HepG2 (cell line): Measurements from ENCODE around the gene UQCR11. TPM values are rescaled to one million over a fixed set of nuclear protein-coding genes. Genes with fewer than 3 reads are reported as not detected.

ENCODE experiments used
- ATAC-seq: fragments of 200-7000 bp; cut with Tn5 transposase; 3 replicates; pipeline ENCODE4 v1.9.1; 2020; ENCODE audit warnings: mild to moderate bottlenecking, moderate library complexity
- BruUV-seq: library from RNA; stranded (reverse); fragments of 400-500 nt; replicated peaks from 2 replicates; lab custom pipeline; 2021; lab: Mats Ljungman, UMichigan
- CTCF ChIA-PET: fragments of 300-600 bp; formaldehyde crosslinking; extraction: SDS; loops from one replicate; lab custom pipeline; 2021; ENCODE audit warnings: low total read pairs, inconsistent platforms, low intra/inter-chr PET ratio; lab: Yijun Ruan, JAX
- POLR2A ChIA-PET: fragments of 350-600 bp; sonication (Branson Sonifier 250); formaldehyde crosslinking; loops from one replicate; lab custom pipeline; 2020; ENCODE audit warnings: antibody characterized with exemption, inconsistent platforms; lab: Yijun Ruan, JAX
- DNase-seq: peaks from one replicate; pipeline ENCODE4 v3.0.0-alpha.2; 2015; ENCODE audit warnings: low spot score
- FAIRE-seq: peaks from 3 replicates; lab custom pipeline; 2011; peaks lifted over from hg19 to GRCh38; lab: Jason Lieb, UNC
- H2AFZ ChIP-seq: one replicate; pipeline ENCODE4 v1.6.1; 2011; ENCODE audit warnings: low read length, inconsistent platforms
- H3K27ac ChIP-seq: fragments of 300-600 bp; 3 replicates; pipeline ENCODE4 v1.8.0; 2011; ENCODE audit warnings: mixed run types, mild to moderate bottlenecking, mixed read lengths, low read length, inconsistent platforms; ENCODE audit not compliant: insufficient read depth; ENCODE audit errors: extremely low read length
- H3K27me3 ChIP-seq, 2 experiments: fragments of 200-600 bp in 1 of 2; 2 replicates in 1 of 2; 3 replicates in 1 of 2; pipeline versions ENCODE4 v1.6.0 to v1.8.0; 2011; ENCODE audit warnings: low read length in 2 of 2, mild to moderate bottlenecking in 2 of 2, moderate library complexity in 2 of 2, inconsistent platforms in 1 of 2; ENCODE audit not compliant: insufficient read depth in 2 of 2, control insufficient read depth in 1 of 2
- H3K36me3 ChIP-seq, 2 experiments: fragments of 200-600 bp in 1 of 2; replicated peaks in 1 of 2; 2 replicates in 1 of 2; 3 replicates in 1 of 2; pipeline versions ENCODE4 v1.5.1 to v1.8.0; 2011; ENCODE audit warnings: low read length in 2 of 2, inconsistent platforms in 1 of 2; ENCODE audit not compliant: insufficient read depth in 2 of 2, control insufficient read depth in 1 of 2
- H3K4me1 ChIP-seq: 2 replicates; pipeline ENCODE4 v1.5.1; 2012; ENCODE audit warnings: low read length, inconsistent platforms; ENCODE audit not compliant: insufficient read depth
- H3K4me2 ChIP-seq: 2 replicates; pipeline ENCODE4 v1.6.0; 2011; ENCODE audit warnings: low read depth, low read length, inconsistent platforms
- H3K4me3 ChIP-seq, 3 experiments: fragments of 200-600 bp in 1 of 3; sonication (generic), shearing (Covaris generic) in 1 of 3; replicated peaks in 1 of 3; 2 replicates each; pipeline ENCODE4 v1.5.1; 2011 to 2016; ENCODE audit warnings: low read length in 3 of 3, inconsistent platforms in 2 of 3, low read depth in 2 of 3, mild to moderate bottlenecking in 2 of 3, control low read depth in 1 of 3, mixed read lengths in 1 of 3; ENCODE audit not compliant: insufficient read depth in 1 of 3
- H3K79me2 ChIP-seq: one replicate; pipeline ENCODE4 v1.6.1; 2011; ENCODE audit warnings: low read length, inconsistent platforms; ENCODE audit not compliant: insufficient read depth
- H3K9ac ChIP-seq: 2 replicates; pipeline ENCODE4 v1.6.0; 2011; ENCODE audit warnings: mild to moderate bottlenecking, low read depth, low read length, inconsistent platforms; ENCODE audit not compliant: insufficient read depth
- H3K9me3 ChIP-seq: 2 replicates; pipeline ENCODE4 v1.5.1; 2012; ENCODE audit warnings: mild to moderate bottlenecking, low read length
- H4K20me1 ChIP-seq: 2 replicates; pipeline ENCODE4 v1.6.0; 2011; ENCODE audit warnings: inconsistent platforms, mild to moderate bottlenecking, low read length, moderate library complexity; ENCODE audit not compliant: insufficient read depth
- DZIP1 ChIP-seq: sonication (generic); formaldehyde crosslinking; IDR thresholded peaks from 2 replicates; pipeline ENCODE4 v1.5.0; 2020; ENCODE audit warnings: mild to moderate bottlenecking, missing genetic modification reagents
- MED13 ChIP-seq: sonication (generic); formaldehyde crosslinking; IDR thresholded peaks from 2 replicates; pipeline ENCODE4 v1.5.0; 2020; ENCODE audit warnings: missing genetic modification reagents
- SNAPC4 ChIP-seq: sonication (generic); formaldehyde crosslinking; IDR thresholded peaks from 2 replicates; pipeline ENCODE4 v1.4.0; 2020; ENCODE audit warnings: mild to moderate bottlenecking, missing genetic modification reagents
- ZBTB21 ChIP-seq: sonication (generic); formaldehyde crosslinking; IDR thresholded peaks from 2 replicates; pipeline ENCODE4 v1.4.0; 2020; ENCODE audit warnings: missing genetic modification reagents
- ZNF780A ChIP-seq: sonication (generic); formaldehyde crosslinking; IDR thresholded peaks from 2 replicates; pipeline ENCODE4 v1.8.0; 2022; ENCODE audit warnings: mild to moderate bottlenecking, missing genetic modification reagents, moderate library complexity
- WGBS: methylation state at CpG from one replicate; pipeline ENCODE4 v1.1.6; 2017; ENCODE audit warnings: low lambda C conversion rate; 5-methylcytosine and 5-hydroxymethylcytosine counted together
- in situ Hi-C: cut with HindIII; loops from 2 replicates; pipeline ENCODE4 v1.10.0; 2017; ENCODE audit warnings: low pct_unique_long_range_greater_than_20kb; ENCODE audit not compliant: extremely low pct_ligation_motif_present
- intact Hi-C: fragments of 100-400 bp; cut with micrococcal nuclease; formaldehyde crosslinking; loops from one replicate; pipeline ENCODE4 v1.10.0; 2022; ENCODE audit not compliant: unreplicated experiment
- polyA plus RNA-seq, 8 experiments: library from polyadenylated mRNA; depleted of rRNA in 3 of 8; stranded (reverse) in 7 of 8; unstranded in 1 of 8; fragments of >200 nt; fragmentation: Illumina TruSeq in 4 of 8; extraction: Trizol in 4 of 8; gene quantifications; 2 replicates each; pipeline versions ENCODE4 v1.2.1 to v1.2.3, GENCODE V29; 2011 to 2016; ENCODE audit warnings: low read depth in 4 of 8, missing spikeins in 1 of 8, mixed read lengths in 1 of 8; ENCODE audit not compliant: insufficient read depth in 1 of 8
- total RNA-seq, 5 experiments: library from RNA; depleted of rRNA; stranded (reverse); fragments of >200 nt; fragmentation: Illumina TruSeq; extraction: Trizol; gene quantifications; 2 replicates each; pipeline ENCODE4 v1.2.3, GENCODE V29; 2016; ENCODE audit warnings: low read depth in 1 of 5

Gene UQCR11
- total and polyA plus RNA-seq, 2 of the 13 experiments (the other 11 are each of a cell fraction or from before 2014, with no cell fraction given) = 125 to 214 TPM

- TF ChIP-seq DZIP1 (CRISPR knock-in tag) = peak; percentile 61; the same call in 1 of the 2 replicates
Observed at GRCh38 chr19:1568320-1569019, 36.8 kb downstream of the UQCR11 start, which contains the start of gene MEX3D (continued).

- TF ChIP-seq ZBTB21 (CRISPR knock-in tag) (no peak), ZNF780A (CRISPR knock-in tag) (no peak), SNAPC4 (CRISPR knock-in tag) (no peak), MED13 (no peak)
- Histone ChIP-seq H3K4me3 (peak overlapping the region in 2 of 3 experiments; percentile 75 to 81; a peak in 3 of 6 replicates), H3K4me1 (peaks cover 16% of the 10 kb centered on the region), H3K4me2 (no peak overlapping the region), H4K20me1 (0 out of 2 replicates have a peak, but pooled peaks cover 6% of the 10 kb centered on the region), H3K27me3 (peaks cover 0 to 8% of the 10 kb centered on the region in 2 experiments; a peak in 2 of 5 replicates), H3K79me2 (peaks cover 11% of the 10 kb centered on the region), H3K9ac (no peak overlapping the region), H3K9me3 (no peaks in the 10 kb centered on the region), H3K27ac (no peak overlapping the region), H2AFZ (no peak overlapping the region), H3K36me3 (peaks cover 0 to 3% of the 10 kb centered on the region in 2 experiments; a peak in 3 of 5 replicates)
- intact Hi-C loops (loop anchor here (2.0 kb wide), 1 partner anchor 21 kb away; no protein-coding TSS in a partner anchor), in situ Hi-C loops (no loop called here)
- ChIA-PET POLR2A (no interaction called here), CTCF (no interaction called here)
- DNase-seq (no peak), ATAC-seq (no peak), FAIRE-seq (no peak)
- BruUV-seq = no TSS peak
- WGBS = no CpG with 5 or more reads among the region's 73 CpGs
Observed at GRCh38 chr19:1567848-1568227, 37.4 kb downstream of the UQCR11 start.
